Mammary epithelial cell (primary cell): ENCODE data around the gene AP5B1.

Experiments used
- CTCF ChIP-seq, 2 donors: IDR thresholded peaks in 1 of 2; conservative IDR thresholded peaks in 1 of 2; 2 replicates each; pipeline ENCODE4 v1.5.1; 2011 to 2012; ENCODE audit warnings: inconsistent platforms in 2 of 2, low read length in 2 of 2, mild to moderate bottlenecking in 2 of 2, control low read depth in 1 of 2, low read depth in 1 of 2; ENCODE audit not compliant: insufficient read depth in 1 of 2; ENCODE audit errors: extremely low read depth in 1 of 2
- EZH2 ChIP-seq: IDR thresholded peaks from 2 replicates; pipeline ENCODE4 v1.6.1; 2012; ENCODE audit warnings: low read length, inconsistent platforms, borderline replicate concordance

- TF ChIP-seq CTCF (conservative IDR thresholded peaks at IDR 0.05 in 1 of 2, IDR thresholded peaks at IDR 0.05 in 1 of 2; ENCODE audit: extremely low read depth in 1 of 2, insufficient read depth in 1 of 2, low read depth in 1 of 2, low read length in 2 of 2) (no peak), EZH2 (no peak)
These were observed 37.1 kb downstream of the AP5B1 start for GRCh38 chr11:65743681-65744025.
